A204.1 (cell line): ENCODE measurements around the gene PLCL2.

ENCODE experiments used
- FAIRE-seq: peaks from 2 replicates; lab custom pipeline; 2012; peaks lifted over from hg19 to GRCh38; lab: Jason Lieb, UNC

Gene PLCL2

DNA sequence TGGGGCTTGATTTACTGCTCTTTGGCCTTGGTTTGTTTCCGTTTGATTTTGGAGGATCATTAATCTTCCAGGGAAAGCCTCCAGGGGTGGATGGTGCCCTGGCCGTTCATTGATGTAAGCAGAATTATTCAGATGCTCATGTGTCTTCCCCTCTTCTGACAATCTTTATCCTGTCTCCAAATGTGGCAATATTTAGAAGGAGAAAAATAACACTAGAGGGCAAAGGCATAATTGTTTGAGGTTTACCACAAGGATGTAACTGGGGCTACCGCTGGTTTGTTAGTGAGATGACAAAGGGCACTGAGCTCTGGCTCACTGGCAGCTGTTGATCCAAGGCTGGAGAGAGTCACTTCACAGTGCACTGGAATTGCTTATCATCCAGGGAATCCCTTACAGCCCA is 18.2 kb upstream of the PLCL2 start:
- no peak for FAIRE-seq

DNA sequence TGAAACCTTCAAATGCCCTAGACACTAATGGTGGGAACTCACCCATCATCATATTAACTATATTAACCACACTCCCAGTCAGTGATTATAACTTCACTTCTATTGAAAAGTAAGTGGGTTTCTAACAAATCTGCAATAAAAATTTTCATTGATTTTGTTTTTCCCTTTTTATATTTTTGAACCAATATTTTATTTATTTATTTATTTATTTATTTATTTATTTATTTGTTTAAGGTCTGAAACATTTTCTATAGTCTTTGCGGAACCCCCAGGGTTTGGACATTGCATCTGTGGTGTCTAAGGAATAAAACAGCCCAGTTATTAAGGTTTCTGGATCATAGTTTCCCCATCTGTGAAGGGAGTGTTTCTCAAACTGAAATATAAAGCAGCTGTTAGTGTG is 16.2 kb upstream of the PLCL2 start:
- no peak for FAIRE-seq

DNA sequence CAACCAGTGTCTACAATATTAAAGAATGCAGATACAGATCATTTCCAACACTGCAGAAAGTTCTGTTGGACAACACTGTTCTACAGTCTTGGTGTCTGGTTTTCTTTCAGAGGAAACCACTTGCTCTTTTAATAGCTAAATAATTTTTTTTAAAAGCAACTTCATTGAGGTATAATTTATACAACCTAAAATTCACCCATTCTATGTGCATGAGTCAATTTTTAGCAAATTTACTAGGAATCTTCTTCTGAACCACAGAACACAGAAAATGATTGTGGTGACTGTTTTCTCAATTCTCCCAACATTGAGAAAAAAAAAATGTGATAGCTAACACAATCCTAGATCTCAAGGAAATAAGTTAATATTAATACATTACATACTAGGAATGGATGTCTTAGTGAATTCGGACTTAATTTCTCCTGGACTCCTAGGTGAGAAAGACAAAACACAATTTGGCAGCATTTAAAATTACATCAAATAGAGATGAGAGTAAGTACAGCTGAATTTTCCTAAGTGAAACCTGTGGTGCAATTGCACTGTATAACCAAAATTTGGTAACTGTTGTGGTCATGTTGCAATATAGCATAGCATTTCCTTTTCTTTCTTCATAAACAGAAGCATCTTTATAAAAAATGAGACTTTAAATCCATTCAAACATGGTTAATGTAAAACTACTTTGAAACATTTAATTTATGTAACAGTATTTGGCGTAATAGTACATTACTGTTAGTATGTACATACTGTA is 15.3 kb upstream of the PLCL2 start:
- no peak for FAIRE-seq

DNA sequence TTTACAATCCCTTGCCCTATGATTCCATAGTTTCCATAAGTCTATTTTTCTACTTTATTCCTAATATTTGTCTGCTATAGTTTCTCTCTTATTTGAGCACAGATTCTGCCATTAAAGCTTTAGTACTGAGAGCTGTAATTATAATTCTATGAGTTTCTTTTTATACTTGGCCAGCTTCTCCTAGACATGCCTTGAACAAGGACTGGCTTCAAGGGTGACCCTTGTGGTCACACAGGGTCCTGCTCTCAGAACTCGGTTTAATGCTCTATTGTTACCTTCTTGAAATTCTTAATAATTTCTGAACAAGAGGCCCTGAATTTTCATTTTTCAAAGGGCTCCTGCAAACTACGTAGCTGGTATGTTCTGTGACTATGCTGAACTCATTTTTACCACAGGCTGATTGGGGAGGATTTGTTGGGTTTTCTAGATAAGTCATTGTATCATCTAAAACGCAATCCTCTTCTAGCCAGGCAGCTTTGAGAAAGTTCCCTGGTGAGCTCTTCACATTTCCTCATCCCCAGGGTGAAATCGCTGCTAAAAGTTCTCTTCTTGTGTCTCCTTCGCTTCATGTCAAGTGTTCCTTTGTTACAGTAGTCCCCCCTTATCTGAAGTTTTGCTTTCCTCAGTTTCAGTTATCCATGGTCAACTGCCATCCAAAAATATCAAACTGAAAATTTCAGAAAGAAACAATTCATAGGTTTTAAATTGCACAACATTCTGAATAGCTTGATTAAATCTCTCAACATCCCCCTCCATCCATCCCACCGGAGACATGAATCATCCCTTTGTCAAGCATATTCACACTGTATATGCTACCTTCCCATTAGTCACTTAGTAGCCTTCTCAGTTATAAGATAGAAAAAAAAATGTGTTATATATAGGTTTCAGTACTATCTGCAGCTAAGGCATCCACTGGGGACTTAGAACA is 12.6 kb upstream of the PLCL2 start:
- FAIRE-seq = no peak

DNA sequence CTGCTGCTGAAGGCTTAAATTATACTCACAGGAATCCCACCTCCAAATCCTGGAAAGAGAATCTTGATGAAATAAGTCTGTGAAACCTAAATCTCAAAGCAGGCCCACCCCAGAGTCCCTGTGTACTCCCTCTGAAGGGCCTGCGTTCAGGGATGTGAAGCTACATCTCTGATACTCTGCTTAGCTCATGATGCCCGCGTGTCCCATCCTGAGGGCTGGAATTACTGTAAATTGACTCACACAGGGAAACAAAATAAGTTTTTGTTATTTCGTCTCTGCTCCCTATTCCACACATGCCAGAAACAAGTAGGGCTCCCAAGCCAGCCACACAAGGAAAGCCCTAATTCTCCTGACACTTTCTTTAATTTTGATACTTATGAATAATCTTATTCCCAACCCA is 10.9 kb upstream of the PLCL2 start:
- FAIRE-seq = no peak

DNA sequence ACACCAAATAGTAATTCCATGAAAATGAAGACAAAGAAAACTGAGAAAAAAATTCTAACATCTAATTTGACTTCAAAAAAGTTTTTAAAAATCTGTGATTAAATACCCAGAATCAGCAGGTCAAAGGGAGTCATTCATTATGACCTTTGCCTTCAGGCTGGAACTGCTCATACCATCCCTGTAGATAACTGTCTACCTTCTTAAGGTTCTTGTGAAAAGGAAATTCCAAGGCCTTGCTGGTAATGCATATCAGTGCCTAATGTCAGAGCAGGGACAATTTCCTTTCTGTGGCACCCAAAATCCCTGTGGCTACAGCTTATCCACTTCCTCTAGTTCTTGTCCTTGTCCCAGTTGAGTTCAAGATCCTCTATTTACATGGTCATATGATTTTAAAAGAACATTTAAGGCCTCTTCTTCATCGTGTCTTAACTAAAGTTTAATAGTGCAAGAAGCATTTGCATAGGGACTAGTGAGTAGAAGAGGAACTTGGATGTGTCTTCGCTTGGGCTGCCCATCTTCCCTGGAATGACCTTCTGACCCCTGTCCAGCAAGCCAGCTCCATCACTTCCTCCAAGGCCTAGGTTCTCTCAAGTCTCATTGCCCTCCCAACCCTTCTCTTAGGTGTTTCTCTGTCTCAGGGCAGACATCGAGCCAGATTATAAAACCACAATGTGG is 8.7 kb upstream of the PLCL2 start:
- no peak for FAIRE-seq

DNA sequence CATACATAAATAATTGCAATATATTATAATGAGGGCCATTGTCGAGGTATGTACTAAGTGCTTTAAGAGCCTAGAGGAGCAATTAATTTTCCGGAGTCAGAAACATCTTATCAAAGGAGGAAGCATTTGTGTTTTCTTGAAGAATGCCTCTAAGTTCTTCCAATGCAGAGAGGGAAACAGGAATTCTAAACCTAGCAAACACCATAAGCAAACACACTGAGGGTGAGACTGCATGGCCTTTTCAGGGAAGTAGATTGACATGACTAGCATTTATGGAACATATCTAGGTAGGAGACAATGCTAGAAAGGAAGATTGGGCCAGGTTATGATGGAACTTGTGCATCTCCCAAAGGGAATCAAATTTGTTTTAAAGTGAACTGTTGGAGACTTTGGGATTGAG is 7.2 kb upstream of the PLCL2 start:
- no peak for FAIRE-seq

DNA sequence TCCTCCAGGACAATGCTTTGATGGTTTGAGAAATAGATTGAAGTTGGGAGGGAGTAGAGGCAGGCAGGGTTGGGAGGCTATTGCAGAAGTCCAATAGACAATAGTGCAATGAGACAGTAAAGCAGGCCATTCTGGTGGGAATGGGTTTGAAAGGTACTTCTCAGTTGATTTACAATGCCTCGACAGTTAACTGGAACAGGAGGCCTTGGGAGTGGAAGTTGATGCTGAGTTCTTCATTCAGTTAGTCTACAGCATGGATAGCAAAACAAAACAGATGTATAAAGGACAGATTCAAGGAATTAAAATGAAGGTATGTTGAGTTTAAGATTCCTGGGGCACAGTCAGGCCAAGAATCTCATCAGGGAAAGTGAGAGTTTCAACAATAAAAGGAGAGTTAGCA is 6.8 kb upstream of the PLCL2 start:
- FAIRE-seq = no peak

DNA sequence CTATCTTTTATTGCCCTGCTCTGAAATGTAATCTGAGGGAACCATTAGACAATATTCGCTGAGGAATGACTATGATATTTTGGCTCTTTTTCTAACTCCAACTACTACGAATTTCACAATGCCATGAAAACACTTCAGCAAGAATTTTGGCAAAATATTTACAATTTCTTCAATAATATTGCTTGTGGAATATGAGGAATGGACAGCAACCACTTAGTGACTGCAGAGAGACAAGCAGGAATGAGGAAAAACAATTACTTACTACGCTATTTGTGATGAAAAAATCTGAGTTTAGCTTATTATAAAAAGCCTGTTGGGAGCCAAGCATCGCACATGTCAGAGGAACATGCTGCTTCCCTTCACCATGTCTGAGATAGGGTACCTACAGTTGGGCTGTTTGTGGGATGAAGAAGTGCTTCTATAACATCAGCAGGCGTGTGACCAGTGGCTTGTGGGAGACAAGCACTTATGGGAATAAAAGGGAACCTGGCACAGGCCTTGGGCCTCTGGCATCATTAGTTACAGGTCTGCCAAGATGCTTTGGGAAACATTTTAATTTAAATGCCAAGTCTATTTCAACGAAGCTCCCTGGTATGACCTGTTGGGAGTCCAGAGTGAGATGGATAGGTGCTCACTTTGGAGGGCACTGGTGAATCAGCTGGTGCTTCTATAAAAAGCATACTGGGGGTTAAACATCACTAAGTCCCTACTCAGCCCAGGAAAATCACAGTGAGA is 2.7 kb upstream of the PLCL2 start:
- FAIRE-seq = no peak

DNA sequence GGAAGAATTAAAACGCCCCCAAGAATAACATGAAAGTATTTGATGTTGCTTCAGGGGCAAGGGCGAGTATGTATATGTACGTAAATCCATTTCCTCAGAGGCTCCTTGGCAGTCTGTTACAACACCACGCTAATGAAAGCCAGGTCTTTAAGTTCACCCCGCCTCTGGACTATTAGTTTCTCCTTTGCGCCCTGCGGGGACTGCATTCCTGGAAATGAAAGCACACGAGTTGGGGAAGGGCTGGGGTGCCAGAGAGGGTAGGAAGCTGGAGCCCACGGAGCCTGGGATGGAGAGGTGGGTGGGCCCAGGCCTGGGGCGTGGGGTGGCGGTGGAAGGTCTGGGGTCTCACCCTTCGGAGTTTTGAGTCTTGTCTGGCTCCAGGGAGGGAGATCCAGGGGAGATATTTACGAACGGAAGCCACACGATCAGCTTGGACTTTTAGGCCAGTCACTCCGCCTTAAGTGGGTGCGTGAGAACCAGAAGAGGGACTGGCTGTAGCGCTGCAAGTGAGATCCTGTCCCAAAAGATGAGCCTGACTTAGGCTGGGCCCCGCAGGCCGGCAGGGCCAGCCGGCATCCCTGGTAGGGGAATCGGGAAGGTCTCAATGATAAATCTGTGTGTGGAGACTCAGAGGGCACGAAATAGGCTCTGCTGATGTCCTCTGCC is 1.6 kb upstream of the PLCL2 start:
- FAIRE-seq = no peak

DNA sequence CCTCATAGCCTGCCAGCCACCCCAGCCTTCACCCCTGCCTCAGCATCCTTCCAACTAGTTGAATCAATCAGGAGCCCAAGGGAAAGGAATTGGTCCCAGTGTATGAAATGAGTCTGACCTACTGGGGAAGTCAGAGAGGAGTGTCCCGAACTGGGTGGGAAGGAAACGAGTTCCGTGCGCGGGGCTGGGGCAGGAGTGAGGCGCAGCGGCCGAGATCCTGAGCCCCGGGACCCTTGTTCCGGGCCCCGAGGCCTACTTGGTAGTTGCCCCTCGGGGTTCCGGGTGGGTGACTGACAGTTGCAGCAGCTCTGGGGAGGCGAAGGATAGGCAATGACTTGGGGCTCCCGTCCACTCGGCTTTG is 1.1 kb upstream of the PLCL2 start:
- FAIRE-seq = no peak

DNA sequence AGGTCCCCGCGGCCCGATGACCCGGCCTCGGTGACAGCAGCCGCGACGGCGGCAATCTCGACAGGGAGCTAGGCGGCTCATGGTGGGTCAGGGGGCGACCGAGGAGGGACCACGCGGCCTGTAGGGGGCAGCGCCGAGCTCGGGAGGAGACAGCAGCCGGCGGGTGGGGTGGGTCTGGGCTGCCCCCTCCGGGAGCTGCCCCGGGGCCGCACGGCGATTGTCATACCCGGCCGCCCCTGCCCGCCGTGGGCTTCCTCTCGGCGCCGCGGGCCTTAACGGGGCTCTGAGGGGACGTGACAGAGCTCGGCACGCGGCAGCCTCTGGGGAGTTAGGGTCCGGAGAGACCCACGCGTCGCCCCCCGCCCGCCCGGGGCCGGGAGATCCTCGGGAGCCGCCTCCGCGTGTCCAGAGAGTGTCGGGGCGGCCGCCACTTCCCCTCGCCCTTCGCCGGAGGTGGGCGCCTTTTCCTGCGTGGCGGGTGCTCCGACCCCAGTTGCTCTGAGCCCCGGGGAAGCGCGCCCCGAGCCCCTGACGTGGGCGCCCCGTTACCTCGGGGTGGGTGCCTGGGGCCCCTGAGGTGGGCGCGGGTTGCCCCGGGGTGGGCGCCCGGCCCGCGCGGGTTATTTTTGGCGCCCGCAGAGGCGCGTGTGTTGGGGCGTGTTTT is 539 bp upstream of the PLCL2 start:
- FAIRE-seq = no peak

DNA sequence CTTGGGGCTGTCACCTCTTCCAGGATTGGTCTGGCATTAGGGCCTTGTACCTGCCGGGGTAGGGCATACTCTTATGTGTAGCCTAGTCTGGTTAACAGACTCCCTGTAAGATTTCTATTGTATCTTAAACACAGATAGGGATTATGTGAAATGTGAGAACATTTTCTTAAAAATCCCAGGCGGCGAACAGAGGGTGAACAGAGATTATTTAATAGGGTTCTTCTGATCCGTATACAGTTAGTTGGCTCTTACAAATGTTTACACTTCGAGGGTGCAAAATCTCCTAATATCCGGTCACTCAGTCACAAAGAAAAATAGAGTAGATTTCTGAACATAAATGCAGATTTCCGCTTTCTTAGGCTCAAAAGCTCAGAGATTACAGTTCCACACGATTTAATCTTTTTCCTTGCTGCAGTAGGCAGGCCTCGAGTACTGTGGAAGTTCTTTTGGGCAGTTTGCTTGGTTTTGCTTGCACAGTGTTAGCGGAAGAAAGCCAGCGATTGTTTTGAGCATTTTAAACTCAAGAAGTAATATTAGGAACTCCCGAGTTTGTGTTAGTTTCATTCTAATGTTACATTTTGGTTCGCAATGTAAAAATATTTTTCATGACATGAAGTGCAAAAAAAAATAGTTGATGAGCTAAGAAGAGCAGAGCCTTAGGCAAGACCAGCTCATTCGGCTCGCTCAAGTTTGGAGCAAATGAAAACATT is 993 bp downstream of the PLCL2 start:
- FAIRE-seq = no peak

DNA sequence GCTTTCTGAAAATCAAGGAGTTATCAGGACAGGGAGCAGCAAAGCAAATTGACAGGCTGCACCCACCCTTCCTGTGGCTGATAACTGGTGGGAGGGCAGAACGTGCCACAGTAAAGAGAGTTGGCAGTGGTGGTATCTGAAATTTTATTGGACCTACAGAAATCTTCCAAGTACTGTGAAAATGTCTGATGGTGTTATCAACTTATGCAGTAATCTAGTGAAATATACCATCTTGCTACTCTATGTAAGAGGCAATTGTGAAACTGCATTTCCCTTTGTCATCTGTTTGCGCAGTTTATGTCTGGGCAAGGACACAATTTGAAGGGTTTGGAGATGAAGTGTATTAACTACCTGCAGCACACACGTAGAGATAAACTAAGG is 1.5 kb downstream of the PLCL2 start:
- no peak for FAIRE-seq

DNA sequence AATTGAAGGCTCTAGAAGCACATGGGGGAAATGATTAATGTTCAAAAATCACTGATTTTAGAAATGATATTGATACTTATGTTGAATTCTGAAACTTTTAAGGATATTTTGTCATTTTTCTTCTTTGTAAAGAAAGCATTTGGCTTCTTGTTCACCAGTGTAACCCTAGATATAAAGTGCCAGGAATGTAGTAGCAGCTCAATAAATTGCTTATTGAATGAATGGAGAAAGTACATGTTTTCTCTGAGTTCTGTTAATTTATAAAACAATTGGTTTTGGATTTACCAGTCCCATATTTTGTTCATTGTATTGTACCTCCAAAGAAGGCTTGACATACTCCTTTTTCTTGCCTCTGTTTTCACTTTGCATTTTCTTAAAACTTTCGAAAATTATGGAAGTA is 2.4 kb downstream of the PLCL2 start:
- FAIRE-seq = no peak

DNA sequence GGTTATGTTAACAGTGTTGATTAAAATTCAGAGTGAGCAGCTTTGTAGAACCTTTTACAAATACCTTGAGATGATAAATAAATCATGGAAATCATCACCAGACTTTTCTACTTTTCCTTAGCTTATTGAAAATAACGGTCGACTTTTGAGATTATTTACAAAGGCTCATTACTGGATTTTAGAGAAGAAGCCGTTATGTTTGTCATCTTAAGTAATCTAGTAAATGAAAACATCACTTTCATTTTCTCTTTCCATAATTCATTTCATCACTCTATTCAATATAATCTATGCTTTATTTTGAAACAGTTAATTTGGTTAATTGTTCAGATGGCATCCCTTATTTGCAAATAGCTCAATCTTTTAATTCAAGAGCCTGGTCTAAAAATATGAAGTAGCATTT is 3.6 kb downstream of the PLCL2 start:
- no peak for FAIRE-seq

DNA sequence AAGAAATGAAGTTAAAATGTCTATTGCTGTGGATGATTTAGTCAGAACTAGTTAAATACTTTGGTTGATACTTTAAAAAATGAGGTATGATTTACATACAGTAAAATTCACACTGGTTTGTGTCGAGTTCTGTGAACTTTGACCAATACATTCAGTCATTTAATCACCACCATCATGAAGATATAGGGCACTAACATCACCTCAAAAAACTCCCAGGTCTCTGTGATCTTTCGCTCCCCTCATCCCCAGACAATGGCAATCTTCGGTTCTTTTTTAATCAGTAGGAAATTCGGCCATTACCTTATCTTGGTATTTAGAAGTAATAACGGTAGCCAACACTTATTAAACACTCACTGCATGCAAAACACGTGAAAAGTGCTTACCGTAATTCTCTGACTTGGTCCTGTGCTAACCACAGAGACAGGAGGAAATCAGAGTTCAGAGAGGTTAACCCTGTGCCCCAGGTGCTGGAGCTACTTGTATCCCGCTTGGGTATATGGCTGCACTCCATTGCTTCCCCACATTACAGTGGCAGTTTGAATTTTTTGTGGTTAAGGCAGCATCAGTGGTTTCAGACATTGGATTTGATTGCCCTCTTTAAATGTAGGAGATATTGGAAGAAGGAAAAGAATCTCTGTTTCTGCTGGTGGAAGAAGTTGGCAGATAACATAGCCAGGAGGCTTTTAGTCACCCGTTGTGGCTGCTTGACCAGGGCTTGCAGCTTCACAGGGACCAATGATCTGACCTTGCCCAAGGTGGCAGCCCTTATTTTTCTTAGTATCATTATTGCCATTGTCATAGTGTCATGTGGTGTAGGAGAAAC is 4.2 kb downstream of the PLCL2 start:
- FAIRE-seq = no peak

DNA sequence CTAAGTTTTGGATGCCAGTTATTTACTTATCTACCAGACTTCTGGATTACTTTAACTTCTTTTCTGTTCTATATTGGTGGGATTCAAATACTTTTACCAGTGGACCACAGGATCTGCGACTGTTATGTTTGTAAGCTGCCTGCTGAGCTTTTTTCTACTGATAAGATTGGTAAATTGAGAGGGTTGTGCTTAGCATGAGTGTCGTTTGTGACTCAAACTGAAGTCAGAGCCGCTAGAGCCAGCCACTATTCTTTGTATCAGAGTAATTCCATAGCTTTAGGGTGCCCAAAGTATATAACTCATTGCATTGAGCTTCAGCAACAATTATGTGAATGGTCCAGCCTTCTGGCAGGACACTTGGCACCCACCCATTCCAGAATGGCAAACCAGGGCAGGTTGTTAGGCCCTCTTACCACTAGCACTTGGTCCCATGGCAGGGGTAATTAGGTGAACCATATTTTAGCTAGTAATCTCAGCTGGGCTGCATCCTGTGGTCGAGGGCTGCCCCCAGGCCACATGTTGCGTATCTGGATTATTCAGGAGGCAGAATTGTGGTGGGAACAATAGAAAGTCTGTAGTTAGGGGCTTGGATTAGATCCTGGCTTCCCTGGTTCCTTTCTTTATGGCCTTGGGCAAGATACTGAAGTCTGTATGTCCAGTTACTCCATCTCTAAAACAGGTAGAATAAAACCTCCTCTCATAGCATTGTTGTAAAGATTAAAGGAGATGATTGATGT is 6.0 kb downstream of the PLCL2 start:
- FAIRE-seq = no peak

DNA sequence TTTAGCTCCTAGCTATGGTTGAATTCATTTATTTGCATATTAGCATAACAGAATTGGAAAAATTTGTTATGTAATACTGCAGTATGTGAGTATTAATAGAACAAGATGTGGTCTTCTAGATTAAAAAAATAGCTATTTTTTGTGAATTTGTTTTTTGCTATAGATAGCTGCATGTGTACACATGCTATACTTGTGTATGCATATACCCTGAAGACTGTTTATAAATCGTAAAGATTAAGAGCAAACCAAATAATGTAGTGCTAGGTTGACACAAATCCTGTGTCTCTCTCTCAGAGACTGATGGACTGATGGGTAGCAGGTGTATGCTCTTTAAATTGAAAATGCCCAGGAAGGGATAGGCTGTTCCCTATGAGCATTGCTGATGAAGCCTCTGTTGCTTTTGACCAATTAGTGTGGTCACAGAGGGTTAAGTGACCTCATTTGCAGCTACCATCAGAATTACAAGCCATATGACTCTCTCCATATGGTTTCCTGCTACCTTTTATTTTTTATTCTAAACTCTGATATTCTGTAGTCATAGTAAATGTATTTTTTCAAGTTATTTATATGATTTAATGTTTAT is 9.0 kb downstream of the PLCL2 start:
- no peak for FAIRE-seq
